ENCODE measurements around the gene TMEM273.

- TF ChIP-seq POLR2A (IDR thresholded peaks at IDR 0.05) = no peak
- no peak for TF ChIP-seq CTCF (IDR thresholded peaks at IDR 0.05)
- TF ChIP-seq POLR2AphosphoS5 (IDR thresholded peaks at IDR 0.05) = no peak
Observed at GRCh38 chr10:49218480-49218879, 30.3 kb upstream of the TMEM273 start.

Measured in sigmoid colon (tissue), 4 donors.